NCI-H2171 treated with DMSO at 0.1 percent for 48 hours (cell line): ENCODE results near the gene OTUD5.
"Not testable (repeated sequence)": the region's sequence is repeated elsewhere in the genome, so short reads cannot be mapped to it uniquely, and the experiment has no call there.

ENCODE experiments used
- DNase-seq: peaks from one replicate; lab custom pipeline; 2025; lab: John Stamatoyannopoulos, UW

Gene OTUD5

DNA sequence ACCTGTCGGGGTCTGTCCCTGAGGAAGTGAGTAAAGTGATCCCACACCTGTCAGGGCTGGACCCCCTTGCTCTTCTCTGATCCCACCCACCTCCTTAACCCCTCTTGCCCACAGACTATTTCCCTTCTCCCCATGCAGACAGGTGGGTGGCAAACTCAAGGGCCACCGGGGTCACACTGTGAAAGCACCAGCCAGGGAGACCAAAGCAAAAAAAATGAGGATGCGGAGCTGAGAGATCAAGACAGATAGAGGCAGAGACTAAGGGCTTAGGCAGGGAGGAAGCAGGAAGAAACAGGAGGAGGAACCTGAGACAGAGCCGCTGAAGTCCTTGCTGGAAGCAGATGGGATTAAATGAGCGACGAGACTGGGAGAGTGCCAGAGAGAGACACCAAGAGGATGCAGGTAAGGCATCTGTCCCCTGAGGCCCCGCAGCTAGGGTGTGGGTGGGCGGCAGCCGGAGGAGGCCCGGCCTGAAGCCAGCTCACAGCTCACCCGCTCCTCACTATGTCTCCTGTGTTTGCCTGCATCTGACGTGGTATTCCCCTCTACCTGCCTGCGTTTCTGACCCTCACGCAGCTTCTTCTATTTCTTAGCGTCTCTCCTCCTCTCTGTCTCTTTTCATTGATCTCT, 67.0 kb downstream of the OTUD5 start:
- DNase-seq, result peak; percentile 87

DNA sequence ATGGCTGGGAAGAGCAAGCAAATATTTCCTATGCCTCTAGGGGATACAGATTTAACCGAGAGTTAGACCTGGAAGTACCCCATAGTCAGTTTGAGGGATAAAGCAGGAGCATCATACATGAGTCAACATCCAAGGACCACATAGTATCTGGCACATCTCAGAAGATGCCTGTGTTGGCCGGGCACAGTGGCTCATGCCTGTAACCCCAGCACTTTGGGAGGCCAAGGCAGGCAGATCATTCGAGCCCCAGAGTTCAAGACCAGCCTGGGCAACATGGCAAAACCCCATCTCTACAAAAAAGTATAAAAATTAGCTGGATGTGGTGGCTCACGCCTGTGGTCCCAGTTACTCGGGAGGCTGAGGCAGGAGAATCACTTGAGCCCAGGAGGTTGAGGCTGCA, 70.8 kb downstream of the OTUD5 start:
- DNase-seq, result not testable (repeated sequence)

DNA sequence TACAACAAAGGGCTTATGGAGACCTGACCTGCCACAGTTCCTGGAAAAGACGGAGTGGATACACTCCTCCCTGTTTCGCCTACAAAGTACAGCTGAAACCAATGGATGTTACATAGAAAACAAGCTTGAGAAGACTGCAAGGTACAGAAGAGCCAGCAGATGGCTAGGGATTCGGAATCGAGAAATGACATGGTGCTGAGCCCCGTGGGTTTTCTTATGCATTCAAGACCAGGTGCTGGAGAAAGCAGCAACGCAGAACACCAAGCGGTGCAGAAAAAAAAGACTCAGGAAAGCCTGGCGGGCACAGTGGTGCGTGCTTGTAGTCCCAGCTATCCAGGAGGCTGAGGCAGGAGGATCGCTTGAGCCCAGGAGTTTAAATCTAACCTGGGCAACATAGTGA, 73.7 kb downstream of the OTUD5 start:
- peak; percentile 25 for DNase-seq

DNA sequence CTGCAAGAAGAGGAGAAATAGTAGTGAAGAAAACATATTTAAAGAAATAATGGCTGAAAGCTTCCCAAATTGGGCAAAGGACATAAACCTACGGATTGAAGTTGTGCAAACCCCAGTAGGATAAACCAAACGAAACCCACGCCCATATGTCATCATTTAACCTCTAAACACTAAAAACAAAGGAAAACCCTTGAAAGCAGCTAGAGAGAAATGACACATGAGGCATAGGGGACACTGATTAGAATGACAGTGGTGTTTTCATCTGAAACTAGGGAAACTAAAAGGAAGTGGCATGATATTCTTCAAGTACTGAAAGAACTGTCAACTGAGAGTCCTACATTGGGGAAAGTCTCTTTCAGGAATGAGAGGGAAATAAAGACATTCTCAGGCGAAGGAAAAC, 80.5 kb downstream of the OTUD5 start:
- not testable (repeated sequence) for DNase-seq
